OCI-LY7 (cell line): ENCODE measurements around the gene TULP1. TPM values are rescaled to one million over a fixed set of nuclear protein-coding genes. Genes with fewer than 3 reads are reported as not detected.

Experiments used
- BruUV-seq: library from RNA; stranded (reverse); fragments of 400-500 nt; replicated peaks from 2 replicates; lab custom pipeline; 2021; lab: Mats Ljungman, UMichigan
- CTCF ChIA-PET: fragments of 300-600 bp; sonication (Branson Sonifier 250); formaldehyde crosslinking; loops from one replicate; lab custom pipeline; 2022; ENCODE audit warnings: antibody characterized with exemption; ENCODE audit not compliant: unreplicated experiment; lab: Charles Lee
- POLR2A ChIA-PET: fragments of 300-600 bp; sonication (Branson Sonifier 250); formaldehyde crosslinking; loops from one replicate; lab custom pipeline; 2022; ENCODE audit warnings: antibody characterized with exemption; lab: Charles Lee
- DNase-seq: peaks from one replicate; pipeline ENCODE4 v3.0.0-alpha.2; 2015; ENCODE audit warnings: low spot score
- H2AFZ ChIP-seq: fragments of 200-600 bp; sonication (generic), shearing (Covaris generic); 2 replicates; pipeline ENCODE4 v1.6.1; 2014; ENCODE audit warnings: mild to moderate bottlenecking, antibody characterized with exemption, low read length, moderate library complexity
- H3K27ac ChIP-seq: fragments of 200-600 bp; sonication (generic); 2 replicates; pipeline ENCODE4 v1.5.1; 2014; ENCODE audit warnings: mixed run types, low read depth, mild to moderate bottlenecking, moderate library complexity, low read length, inconsistent platforms; ENCODE audit not compliant: poor library complexity, severe bottlenecking
- H3K36me3 ChIP-seq: fragments of 200-600 bp; sonication (generic); 2 replicates; pipeline ENCODE4 v1.6.1; 2014; ENCODE audit warnings: mild to moderate bottlenecking, antibody characterized with exemption, low read length, moderate library complexity, mixed read lengths; ENCODE audit not compliant: insufficient read depth
- H3K4me1 ChIP-seq: fragments of 200-600 bp; sonication (generic); 2 replicates; pipeline ENCODE4 v1.5.1; 2014; ENCODE audit warnings: mild to moderate bottlenecking, low read length; ENCODE audit not compliant: insufficient read depth, poor library complexity, severe bottlenecking
- H3K4me2 ChIP-seq: fragments of 200-600 bp; sonication (generic); 2 replicates; pipeline ENCODE4 v1.6.1; 2014; ENCODE audit warnings: mild to moderate bottlenecking, low read length
- H3K4me3 ChIP-seq: fragments of 200-600 bp; sonication (generic); 2 replicates; pipeline ENCODE4 v1.5.1; 2014; ENCODE audit warnings: mild to moderate bottlenecking, low read depth, low read length; ENCODE audit not compliant: poor library complexity, severe bottlenecking
- H3K79me2 ChIP-seq: fragments of 200-600 bp; sonication (generic); 2 replicates; pipeline ENCODE4 v1.6.1; 2016; ENCODE audit warnings: low read depth, mild to moderate bottlenecking, low read length, moderate library complexity, mixed read lengths; ENCODE audit not compliant: insufficient read depth
- H3K9me2 ChIP-seq: fragments of 200-600 bp; sonication (generic); 2 replicates; pipeline ENCODE4 v1.6.1; 2016; ENCODE audit warnings: mild to moderate bottlenecking, low read length, mixed read lengths; ENCODE audit not compliant: insufficient read depth
- H3K9me3 ChIP-seq: fragments of 200-600 bp; sonication (generic); 2 replicates; pipeline ENCODE4 v1.6.1; 2014; ENCODE audit warnings: mild to moderate bottlenecking, mixed run types, low read length, mixed read lengths
- H4K20me1 ChIP-seq: fragments of 200-600 bp; sonication (generic); 2 replicates; pipeline ENCODE4 v1.6.1; 2014; ENCODE audit warnings: mild to moderate bottlenecking, antibody characterized with exemption, low read length, moderate library complexity, mixed read lengths; ENCODE audit not compliant: insufficient read depth
- EZH2phosphoT487 ChIP-seq: fragments of 200-600 bp; sonication (generic); IDR thresholded peaks from 2 replicates; pipeline ENCODE4 v1.6.1; 2018; ENCODE audit warnings: low read depth, borderline replicate concordance, mild to moderate bottlenecking, mixed run types, antibody characterized with exemption, low read length, moderate library complexity, mixed read lengths
- intact Hi-C: fragments of 100-400 bp; cut with micrococcal nuclease; formaldehyde crosslinking; loops from one replicate; pipeline ENCODE4 v1.10.0; 2022; ENCODE audit not compliant: unreplicated experiment
- total RNA-seq, 2 experiments: library from RNA; depleted of rRNA in 1 of 2; stranded (reverse); fragments of >200 nt in 1 of 2; shearing (Covaris generic) in 1 of 2; gene quantifications; 2 replicates each; pipeline ENCODE4 v1.2.3, GENCODE V29; 2014 to 2022
- TF ChIP-seq, protein P1 (sequence below): fragments of 200-600 bp; sonication (generic); conservative IDR thresholded peaks from 2 replicates; pipeline ENCODE4 v1.5.1; 2014; ENCODE audit warnings: mild to moderate bottlenecking, antibody characterized with exemption, low read length, moderate library complexity, mixed read lengths

The TULP1 gene
- total RNA-seq, 2 experiments from 2014 or later, result not detected

DNA sequence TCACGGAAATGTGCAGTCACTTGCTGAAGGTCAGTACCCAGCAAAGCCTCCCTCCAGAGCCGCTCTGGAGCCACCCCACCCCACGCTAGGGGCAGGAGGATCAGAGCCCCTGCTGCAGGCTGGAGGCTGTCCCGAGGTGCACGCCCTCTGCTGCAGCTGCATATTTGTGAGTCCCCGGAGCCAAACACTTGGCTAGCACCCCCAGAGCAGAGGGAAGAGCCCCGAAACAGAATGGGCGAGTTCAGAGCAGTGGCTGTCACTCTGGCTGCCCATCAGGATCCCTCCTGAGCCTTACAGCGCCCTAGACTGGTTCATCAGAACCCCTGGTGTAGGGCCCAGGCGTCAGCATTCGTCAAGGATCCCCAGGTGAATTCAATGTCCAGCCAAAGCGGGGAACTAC is 9.5 kb upstream of the TULP1 start:
- Histone ChIP-seq H3K4me2 (no peak overlapping the region), H3K4me3 (no peak overlapping the region), H3K27ac (no peak overlapping the region), H3K9me2 (no peaks in the 10 kb centered on the region), H2AFZ (peak overlapping the region; percentile 54; the same call in 1 of the 2 replicates), H3K79me2 (no peaks in the 10 kb centered on the region), H3K4me1 (no peaks in the 10 kb centered on the region), H3K9me3 (no peaks in the 10 kb centered on the region), H3K36me3 (no peaks in the 10 kb centered on the region), H4K20me1 (no peaks in the 10 kb centered on the region)
- BruUV-seq, result no TSS peak
- POLR2A ChIA-PET, result interaction anchor here (0.6 to 0.7 kb wide), 2 partner anchors 67 to 212 kb away, joined by 3 to 5 read pairs; no protein-coding TSS in a partner anchor
- no peak for DNase-seq
- intact Hi-C loops, result loop anchor here (1.0 to 5.0 kb wide), 3 partner anchors 215 to 435 kb away; partner anchors contain the start of gene ARMC12
- CTCF ChIA-PET, result interaction anchor here (0.5 to 1.4 kb wide), 27 partner anchors 13 to 1259 kb away, joined by 3 to 12 read pairs (median 5); partner anchors contain the start of gene DEF6
- TF ChIP-seq EZH2phosphoT487, result no peak
- TF ChIP-seq, protein P1, sequence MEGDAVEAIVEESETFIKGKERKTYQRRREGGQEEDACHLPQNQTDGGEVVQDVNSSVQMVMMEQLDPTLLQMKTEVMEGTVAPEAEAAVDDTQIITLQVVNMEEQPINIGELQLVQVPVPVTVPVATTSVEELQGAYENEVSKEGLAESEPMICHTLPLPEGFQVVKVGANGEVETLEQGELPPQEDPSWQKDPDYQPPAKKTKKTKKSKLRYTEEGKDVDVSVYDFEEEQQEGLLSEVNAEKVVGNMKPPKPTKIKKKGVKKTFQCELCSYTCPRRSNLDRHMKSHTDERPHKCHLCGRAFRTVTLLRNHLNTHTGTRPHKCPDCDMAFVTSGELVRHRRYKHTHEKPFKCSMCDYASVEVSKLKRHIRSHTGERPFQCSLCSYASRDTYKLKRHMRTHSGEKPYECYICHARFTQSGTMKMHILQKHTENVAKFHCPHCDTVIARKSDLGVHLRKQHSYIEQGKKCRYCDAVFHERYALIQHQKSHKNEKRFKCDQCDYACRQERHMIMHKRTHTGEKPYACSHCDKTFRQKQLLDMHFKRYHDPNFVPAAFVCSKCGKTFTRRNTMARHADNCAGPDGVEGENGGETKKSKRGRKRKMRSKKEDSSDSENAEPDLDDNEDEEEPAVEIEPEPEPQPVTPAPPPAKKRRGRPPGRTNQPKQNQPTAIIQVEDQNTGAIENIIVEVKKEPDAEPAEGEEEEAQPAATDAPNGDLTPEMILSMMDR, result no peak

DNA sequence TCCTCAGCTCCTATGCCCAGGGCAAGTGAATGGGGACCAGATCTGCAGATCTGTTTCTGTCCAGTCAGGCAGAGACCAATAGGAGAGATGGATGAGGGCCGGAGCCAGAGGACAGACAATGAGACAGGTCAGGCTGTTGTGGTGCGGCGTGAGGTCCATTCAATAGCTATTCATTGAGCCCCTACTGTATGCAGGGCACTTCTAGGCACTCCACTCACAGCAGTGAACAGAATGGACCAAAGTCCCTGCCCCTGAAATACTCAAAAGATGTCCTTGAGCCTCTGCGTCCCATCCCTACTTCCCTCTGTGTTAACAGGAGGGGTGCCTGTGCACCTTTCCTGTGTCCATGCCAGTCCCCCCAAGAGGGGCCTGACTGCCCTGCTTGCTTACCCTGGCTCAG is 8.5 kb upstream of the TULP1 start:
- no peak overlapping the region for H3K27ac ChIP-seq
- TF ChIP-seq, protein P1, result no peak
- TF ChIP-seq EZH2phosphoT487, result no peak
- no peak for DNase-seq
- ChIA-PET POLR2A (no interaction called here), CTCF (no interaction called here)
- no peaks in the 10 kb centered on the region for H3K9me2 ChIP-seq
- H3K4me3 ChIP-seq, result no peak overlapping the region
- H3K4me2 ChIP-seq, result no peak overlapping the region
- intact Hi-C loops, result loop anchor here (5.0 kb wide), 2 partner anchors 236 to 436 kb away; no protein-coding TSS in a partner anchor
- H3K79me2 ChIP-seq, result no peaks in the 10 kb centered on the region
- no peaks in the 10 kb centered on the region for H3K36me3 ChIP-seq
- no peak overlapping the region for H2AFZ ChIP-seq
- H3K4me1 ChIP-seq, result no peaks in the 10 kb centered on the region
- H3K9me3 ChIP-seq, result no peaks in the 10 kb centered on the region
- BruUV-seq, result no TSS peak
- H4K20me1 ChIP-seq, result no peaks in the 10 kb centered on the region

DNA sequence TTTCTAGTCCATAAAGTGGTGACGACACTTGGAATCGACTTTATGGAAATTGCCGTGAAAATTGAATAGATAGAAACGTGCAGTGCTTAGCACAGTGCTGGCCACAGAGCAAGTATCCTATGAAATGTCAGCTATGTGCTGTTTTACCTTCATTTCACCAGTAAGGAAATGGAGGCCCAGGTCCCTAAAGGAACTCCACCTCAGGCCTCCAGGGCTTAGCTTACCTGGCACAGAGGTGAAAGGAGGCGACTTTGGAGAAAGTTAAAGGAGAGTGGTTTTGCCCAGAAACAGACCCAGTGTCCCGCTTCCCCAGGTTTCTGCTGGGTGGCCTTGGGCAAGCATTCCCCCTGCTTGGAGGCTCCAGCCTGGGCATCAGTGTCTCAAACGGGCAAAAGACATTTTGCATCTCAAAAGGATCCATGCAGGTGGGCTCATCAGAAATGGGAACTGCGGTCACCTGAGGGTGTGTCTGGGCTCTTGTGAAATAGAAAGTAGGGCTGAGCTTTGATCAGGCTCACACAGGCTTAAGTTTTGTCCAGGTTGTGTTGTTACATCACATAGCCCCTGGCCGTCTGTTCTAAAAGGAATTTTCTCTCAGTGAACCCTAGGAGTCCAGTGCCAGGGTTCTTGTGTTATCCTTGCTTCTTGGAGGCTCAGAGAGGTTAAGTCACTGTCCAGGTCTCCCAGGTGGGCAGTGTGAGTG is 6.8 kb upstream of the TULP1 start:
- H3K9me2 ChIP-seq, result no peaks in the 10 kb centered on the region
- H3K4me2 ChIP-seq, result no peak overlapping the region
- CTCF ChIA-PET, result no interaction called here
- no peak overlapping the region for H3K27ac ChIP-seq
- no peak for DNase-seq
- no peaks in the 10 kb centered on the region for H3K79me2 ChIP-seq
- intact Hi-C loops, result loop anchor here (5.0 kb wide), 2 partner anchors 238 to 438 kb away; no protein-coding TSS in a partner anchor
- H3K4me3 ChIP-seq, result no peak overlapping the region
- POLR2A ChIA-PET, result no interaction called here
- H3K9me3 ChIP-seq, result no peaks in the 10 kb centered on the region
- no peaks in the 10 kb centered on the region for H3K4me1 ChIP-seq
- no peaks in the 10 kb centered on the region for H3K36me3 ChIP-seq
- TF ChIP-seq, protein P1, result no peak
- no peak for TF ChIP-seq EZH2phosphoT487
- no peak overlapping the region for H2AFZ ChIP-seq
- BruUV-seq, result no TSS peak
- H4K20me1 ChIP-seq, result no peaks in the 10 kb centered on the region
